NCI-H146 treated with DMSO at 0.1 percent for 48 hours (cell line): ENCODE results near the gene ZFP30.

Source experiments
- DNase-seq: peaks from one replicate; lab custom pipeline; 2025; ENCODE audit not compliant: unreplicated experiment; lab: John Stamatoyannopoulos, UW

ZFP30 gene

DNA sequence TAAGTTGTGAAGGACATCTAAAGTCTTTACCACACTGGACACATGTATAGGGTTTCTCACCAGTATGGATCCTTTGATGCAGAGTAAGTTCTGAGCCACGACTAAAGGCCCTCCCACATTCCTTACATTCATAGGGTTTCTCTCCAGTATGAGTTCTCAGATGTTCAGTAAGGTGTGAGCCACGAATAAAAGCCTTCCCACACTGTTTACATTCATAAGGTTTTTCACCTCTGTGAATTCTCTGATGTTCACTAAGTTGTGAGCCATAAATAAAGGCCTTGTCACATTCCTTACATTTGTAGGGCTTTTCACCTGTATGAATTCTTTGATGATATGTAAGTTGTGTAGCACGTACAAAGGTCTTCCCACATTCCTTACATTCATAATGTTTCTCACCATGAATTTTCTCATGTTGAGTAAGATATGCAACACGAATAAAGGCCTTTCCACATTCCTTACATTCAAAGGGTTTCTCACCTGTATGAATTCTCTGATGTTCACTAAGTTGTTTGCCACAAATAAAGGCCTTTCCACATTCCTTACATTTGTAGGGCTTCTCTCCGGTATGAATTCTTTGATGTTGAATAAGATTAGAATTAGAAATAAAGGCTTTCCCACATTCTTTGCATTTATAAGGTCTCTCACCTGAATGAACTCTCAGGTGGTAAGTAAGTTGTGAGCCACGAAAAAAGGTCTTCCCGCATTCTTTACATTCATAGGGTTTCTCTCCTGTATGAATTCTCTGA is 90.5 kb downstream of the ZFP30 start:
- DNase-seq, result no peak
